Activated T-helper 9 cell treated with anti-CD3 and anti-CD28 coated beads, Interleukin-2, amount 50 U/mL, for 16 hours (primary cell): ENCODE measurements around the gene CRB3.

Source experiments
- DNase-seq: peaks from one replicate; pipeline ENCODE4 v3.0.0-alpha.2; 2020; ENCODE audit warnings: low read depth

The CRB3 gene

GRCh38 chr19:6433165-6433564 lies 30.9 kb upstream of the CRB3 start:
- no peak for DNase-seq

DNA sequence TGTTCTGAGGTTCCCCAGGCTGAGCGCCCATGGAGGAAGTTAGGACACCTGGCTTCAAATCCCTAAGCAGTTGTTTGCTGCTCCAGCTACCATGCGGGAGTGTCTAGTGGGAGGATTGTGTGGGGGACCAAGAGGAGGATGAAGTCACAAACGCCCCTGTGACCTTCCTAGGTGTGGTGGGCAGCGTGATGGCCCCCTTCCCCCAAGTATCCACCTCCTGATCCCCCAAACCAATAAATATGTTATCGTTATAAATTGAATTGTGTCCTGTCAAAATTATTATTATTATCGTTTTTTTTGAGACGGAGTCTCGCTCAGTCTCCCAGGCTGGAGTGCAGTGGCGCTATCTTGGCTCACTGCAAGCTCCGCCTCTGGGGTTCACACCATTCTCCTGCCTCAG lies 30.4 kb upstream of the CRB3 start, which contains the start of gene SLC25A41:
SLC25A41 (minus strand) TSS at position 101 of the 400 bp plus-strand sequence; CDS start at position 31, 70 bp downstream.
- no peak for DNase-seq

DNA sequence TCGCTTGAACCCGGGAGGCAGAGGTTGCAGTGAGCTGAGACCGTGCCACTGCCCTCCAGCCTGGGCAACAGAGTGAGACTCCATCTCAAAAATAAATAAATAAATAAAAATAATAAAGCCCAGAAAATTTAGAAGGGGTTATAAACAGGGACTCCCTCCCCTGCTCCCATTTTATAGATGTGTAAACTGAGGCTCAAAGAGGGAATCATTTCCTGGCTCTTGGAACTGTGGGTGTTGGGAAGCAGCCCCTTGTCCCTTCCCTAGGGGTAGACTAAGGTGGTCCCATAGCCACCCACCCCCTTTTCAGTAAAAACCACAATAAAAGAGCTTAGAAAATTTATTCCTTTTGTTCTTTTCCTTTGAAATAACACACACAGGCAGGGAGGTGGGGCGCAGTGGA lies 24.3 kb upstream of the CRB3 start:
- no peak for DNase-seq

- no peak for DNase-seq
Observed at GRCh38 chr19:6440905-6441304, 23.2 kb upstream of the CRB3 start.

- DNase-seq = no peak
Observed at GRCh38 chr19:6442087-6442688, 21.9 kb upstream of the CRB3 start.

DNA sequence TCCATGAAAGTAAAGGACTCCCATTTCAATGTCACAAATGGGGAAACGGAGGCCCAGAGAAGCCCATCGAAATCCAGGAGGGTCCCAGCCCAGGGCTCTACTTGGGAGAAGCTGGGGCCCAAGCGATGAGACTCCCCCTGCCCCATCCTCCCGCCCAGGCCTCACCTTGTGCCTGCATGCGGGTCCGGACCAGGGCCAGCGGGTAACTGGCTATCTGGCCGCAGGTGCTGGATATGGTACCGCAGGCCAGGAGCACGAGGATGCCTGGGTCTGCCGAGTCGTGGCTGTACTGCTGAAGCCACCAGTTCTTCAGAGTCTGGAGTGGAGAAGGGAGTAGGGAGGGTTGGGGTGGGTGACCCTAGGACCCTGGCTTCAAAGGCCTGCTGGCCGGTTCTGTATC lies 20.1 kb upstream of the CRB3 start:
- no peak for DNase-seq

- no peak for DNase-seq
Observed at GRCh38 chr19:6446452-6446851, 17.6 kb upstream of the CRB3 start.

DNA sequence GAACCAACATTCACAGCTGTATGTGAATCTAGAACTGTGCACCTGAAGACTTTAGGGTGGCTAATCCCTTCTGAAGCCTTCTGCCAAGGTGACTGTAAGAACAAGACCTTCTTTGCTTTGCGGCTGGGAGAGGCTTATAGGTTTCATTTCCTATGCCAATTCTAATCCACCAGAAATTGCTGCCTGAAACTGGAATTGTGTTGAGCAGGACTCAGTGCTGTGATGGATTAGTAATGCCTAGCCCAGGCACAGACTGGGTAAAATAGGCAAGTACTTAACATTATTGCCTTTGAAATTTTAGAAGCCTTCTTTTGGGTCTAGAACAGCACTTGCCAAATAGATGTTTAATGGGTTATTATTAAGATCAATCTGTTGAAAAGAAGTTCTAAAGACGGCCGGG lies 16.0 kb upstream of the CRB3 start:
- DNase-seq = no peak

GRCh38 chr19:6450166-6450565 lies 13.9 kb upstream of the CRB3 start:
- no peak for DNase-seq

DNA sequence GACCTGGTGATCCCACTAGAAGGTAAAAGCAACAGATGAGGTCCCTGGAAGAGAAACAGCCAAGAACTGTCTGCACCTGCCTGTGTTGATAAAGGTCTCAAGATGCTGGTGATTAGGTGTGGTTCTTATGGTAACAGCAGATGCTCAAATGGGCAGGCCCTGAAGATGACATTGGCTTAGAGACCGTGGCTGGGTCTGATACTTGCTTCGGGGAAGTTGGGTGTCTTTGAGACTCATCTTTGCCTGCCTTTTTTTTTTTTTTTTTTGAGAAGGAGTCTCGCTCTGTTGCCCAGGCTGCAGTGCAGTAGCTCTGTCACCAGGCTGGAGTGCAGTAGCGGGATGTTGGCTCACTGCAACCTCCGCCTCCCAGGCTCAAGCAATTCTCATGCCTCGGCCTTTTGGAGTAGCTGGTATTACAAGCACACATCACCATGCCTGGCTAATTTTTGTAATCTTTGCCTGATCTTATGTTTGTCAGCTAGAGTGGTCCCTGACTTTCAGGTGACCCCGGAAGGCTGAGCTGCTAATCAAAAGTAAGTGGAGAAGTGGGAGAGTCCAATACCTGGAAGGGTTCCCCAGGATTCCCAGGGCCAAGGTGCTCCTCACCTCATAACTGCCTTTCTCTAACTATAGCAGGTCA lies 12.4 kb upstream of the CRB3 start:
- DNase-seq = no peak

DNA sequence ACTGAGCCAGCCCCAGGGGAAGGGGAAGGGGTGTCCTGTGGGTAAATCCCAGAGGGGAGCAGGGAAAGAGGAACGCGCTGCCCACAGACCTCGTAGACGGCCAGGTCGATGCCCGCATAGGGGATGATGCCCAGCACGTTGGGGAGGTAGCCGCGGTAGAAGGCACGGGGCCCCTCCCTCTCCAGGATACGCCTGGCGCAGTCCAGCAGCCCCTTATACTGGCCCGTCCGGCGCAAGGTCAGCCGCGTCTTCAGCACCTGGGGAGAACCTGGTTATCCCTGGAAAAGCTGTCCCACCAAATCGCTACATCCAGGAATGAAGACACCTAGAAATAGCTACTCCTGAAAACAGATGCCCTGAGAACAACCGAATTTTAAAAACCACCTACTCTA lies 11.9 kb upstream of the CRB3 start:
- no peak for DNase-seq

DNA sequence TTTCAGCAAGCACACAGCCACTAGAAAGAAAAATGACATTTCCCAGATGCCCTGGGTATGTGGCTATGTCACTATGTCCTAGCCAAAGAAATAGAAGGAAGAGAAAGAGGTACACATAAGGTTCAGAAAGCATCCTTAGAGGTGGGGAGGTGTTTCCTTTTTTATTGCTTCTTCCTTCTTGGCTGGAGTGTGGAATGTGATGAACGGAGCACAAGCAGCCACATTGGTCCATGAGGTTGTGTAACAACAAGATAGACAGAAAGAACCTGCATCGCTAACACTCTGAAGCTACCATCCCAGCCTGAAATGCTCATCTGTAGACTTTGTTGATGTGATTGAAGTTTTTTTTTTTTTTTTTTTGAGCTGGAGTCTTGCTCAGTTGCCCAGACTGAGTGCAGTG lies 11.2 kb upstream of the CRB3 start:
- no peak for DNase-seq

GRCh38 chr19:6453951-6454565 lies 10.0 kb upstream of the CRB3 start:
- no peak for DNase-seq

DNA sequence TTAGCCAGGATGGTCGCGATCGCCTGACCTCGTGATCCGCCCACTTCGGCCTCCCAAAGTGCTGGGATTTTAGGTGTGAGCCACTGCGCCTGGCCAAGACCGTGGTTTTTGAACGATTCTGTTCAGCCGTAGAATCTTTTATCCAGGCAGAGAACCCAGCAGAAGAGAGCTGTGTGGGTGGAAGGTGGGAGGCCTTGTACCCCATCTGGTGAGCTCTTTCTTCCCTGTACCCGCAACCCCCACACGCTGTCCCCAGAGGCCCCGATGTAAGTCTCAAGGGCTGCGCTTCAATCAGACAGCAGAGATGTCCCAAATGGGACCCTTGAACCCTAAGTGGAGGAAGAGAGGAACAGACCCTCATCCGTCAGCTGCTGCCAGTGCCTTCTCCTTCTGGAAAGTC lies 8.1 kb upstream of the CRB3 start:
- DNase-seq = no peak

GRCh38 chr19:6457958-6458694 lies 5.9 kb upstream of the CRB3 start:
- DNase-seq = no peak

GRCh38 chr19:6458695-6459261 lies 5.3 kb upstream of the CRB3 start:
- no peak for DNase-seq

DNA sequence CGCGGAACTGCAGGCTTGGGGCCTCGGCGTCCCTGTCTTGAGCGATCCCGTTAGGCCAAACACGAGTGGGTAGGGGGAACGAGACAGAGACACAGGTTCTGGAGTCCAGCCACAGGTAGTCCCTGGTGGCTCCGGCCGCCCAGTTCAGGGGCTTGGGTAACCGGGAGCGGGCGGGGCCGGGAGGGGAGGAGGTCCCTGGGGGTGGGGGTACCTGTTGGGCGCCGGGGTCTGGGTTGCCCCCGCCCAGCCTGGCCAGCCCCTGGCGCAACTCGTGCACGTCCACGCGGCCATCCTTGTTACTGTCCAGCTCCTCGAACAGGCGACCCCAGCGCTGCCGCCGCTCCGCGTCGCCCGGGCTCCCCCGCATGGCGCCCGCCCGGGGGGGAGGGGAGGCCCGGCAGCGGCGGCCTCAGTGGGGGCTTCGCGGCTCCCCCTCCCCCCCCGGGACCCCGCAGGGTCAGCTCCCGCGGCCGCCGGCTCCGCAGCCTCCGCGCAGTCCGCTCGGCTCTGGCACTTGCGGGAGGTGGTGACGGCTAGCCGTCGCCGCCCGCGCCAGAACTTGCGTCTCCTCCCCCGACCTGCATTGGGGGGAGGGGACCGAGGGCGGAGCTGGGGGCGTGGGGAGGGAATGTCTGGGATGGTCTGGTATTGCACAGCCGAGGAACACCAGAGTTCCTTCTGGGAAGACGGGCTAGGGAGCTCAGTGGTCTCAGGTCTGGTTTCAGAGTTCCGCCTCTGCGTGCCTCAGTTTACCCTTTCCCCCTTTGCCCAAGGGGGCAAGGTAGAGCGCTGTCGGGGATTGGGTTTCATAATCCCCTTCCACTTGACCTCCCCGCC lies 4.6 kb upstream of the CRB3 start, which contains the start of gene SLC25A23:
SLC25A23 (minus strand) TSS at position 531 of the 837 bp plus-strand sequence; CDS start at position 367, 164 bp downstream.
- DNase-seq = peak; percentile 42

GRCh38 chr19:6460099-6460884 lies 3.8 kb upstream of the CRB3 start:
- peak; percentile 93 for DNase-seq

DNA sequence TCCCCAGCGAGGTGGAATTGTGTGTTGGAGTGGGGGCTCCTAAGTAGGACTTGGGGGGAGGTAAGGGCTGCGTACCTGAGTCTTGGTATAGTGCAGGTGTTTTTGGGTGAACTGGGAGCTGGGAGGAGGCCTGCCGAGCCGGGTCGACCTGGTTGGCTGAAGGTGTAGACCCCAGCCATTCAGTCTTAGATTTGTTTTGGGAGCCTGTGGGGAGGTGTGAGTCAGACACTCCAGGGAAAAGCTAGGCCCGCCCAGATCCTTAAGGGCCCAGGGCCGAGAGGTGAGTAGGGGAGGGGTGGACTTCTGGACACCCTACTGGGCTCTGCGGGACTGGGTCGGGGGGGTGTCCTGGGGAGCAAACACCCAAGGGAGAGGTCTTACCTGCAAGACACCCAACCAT lies 935 bp downstream of the CRB3 start:
- DNase-seq = no peak

DNA sequence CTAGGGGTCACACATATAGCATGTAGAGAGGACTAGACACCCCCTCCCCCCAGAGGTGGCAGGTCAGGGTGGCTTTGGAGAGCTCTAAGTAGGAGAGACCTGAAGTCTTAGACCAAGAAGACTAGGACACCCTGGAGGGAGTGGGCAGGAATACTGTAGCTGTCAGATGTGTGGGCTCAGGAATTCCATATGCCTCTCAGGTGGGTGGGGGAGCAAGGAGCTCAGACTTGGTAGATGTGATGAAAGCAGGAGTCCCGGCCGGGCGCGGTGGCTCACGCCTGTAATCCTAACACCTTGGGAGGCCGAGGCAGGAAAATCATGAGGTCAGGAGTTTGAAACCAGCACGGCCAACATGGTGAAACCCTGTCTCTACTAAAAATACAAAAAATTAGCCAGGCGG lies 1.6 kb downstream of the CRB3 start:
- no peak for DNase-seq
